ENCODE results near the gene SPACA5. TPM values are rescaled to one million over a fixed set of nuclear protein-coding genes. Genes with fewer than 3 reads are reported as not detected.
"Not testable (repeated sequence)": the region's sequence is repeated elsewhere in the genome, so short reads cannot be mapped to it uniquely, and the experiment has no call there.

Gene SPACA5
- polyA plus RNA-seq, 1 donor (not counting 4 experiments of a cell fraction or from before 2014, with no cell fraction given): not detected

DNA sequence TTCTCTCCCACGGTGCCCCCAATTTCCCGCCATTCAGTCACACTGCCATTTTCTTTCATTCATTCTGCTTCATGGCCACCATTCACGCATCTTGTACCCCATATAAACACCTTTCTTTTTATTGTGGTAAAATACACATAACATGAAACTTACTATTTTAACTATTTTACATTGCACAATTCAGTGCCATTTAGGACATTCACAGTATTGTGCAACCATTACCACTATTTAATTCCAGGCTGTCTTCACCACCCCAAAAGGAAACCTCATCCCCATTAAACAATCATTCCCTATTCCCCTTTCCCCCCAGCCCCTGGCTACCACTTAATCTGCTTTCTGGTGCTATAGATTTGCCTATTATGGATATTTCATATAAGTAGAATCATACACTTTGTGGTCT lies 15.9 kb downstream of the SPACA5 start:
- Histone ChIP-seq H3K4me3 (ENCODE audit: control insufficient read depth in 2 of 3, extremely low read depth in 1 of 3, insufficient read depth in 2 of 3, low read depth in 1 of 3, low read length in 3 of 3) (no peak overlapping the region), H3K4me2 (ENCODE audit: control insufficient read depth, extremely low read depth, insufficient read depth, low read depth, low read length) (no peak overlapping the region), H3K4me1 (ENCODE audit: control insufficient read depth, extremely low read depth, insufficient read depth, low read length) (peaks cover 2% of the 10 kb centered on the region), H3K79me2 (ENCODE audit: control insufficient read depth, insufficient read depth, low read length) (no peaks in the 10 kb centered on the region), H3K9me3 (ENCODE audit: control insufficient read depth, low read depth, low read length) (no peaks in the 10 kb centered on the region), H3K36me3 (ENCODE audit: control insufficient read depth in 2 of 2, extremely low read depth in 1 of 2, insufficient read depth in 2 of 2, low read length in 2 of 2) (no peaks in the 10 kb centered on the region), H3K9ac (ENCODE audit: control insufficient read depth, extremely low read depth, insufficient read depth, low read length) (no peak overlapping the region), H3K9me1 (ENCODE audit: control insufficient read depth, extremely low read depth, insufficient read depth, low read length) (no peaks in the 10 kb centered on the region), H3K27me3 (ENCODE audit: control insufficient read depth, extremely low read depth, insufficient read depth, low read length) (no peaks in the 10 kb centered on the region), H2AFZ (ENCODE audit: control insufficient read depth, low read length) (no peak overlapping the region), H3K27ac (ENCODE audit: control insufficient read depth, insufficient read depth, low read length) (no peak overlapping the region), H4K20me1 (ENCODE audit: control insufficient read depth, extremely low read depth, insufficient read depth, low read length) (no peaks in the 10 kb centered on the region)
- dilution Hi-C loops (cut with MboI; ENCODE audit: extremely low pct_ligation_motif_present, low sequenced_read_pairs): no loop called here
- DNase-seq (ENCODE audit: low read depth, low spot score): no peak
- FAIRE-seq: no peak
- TF ChIP-seq, protein P1, sequence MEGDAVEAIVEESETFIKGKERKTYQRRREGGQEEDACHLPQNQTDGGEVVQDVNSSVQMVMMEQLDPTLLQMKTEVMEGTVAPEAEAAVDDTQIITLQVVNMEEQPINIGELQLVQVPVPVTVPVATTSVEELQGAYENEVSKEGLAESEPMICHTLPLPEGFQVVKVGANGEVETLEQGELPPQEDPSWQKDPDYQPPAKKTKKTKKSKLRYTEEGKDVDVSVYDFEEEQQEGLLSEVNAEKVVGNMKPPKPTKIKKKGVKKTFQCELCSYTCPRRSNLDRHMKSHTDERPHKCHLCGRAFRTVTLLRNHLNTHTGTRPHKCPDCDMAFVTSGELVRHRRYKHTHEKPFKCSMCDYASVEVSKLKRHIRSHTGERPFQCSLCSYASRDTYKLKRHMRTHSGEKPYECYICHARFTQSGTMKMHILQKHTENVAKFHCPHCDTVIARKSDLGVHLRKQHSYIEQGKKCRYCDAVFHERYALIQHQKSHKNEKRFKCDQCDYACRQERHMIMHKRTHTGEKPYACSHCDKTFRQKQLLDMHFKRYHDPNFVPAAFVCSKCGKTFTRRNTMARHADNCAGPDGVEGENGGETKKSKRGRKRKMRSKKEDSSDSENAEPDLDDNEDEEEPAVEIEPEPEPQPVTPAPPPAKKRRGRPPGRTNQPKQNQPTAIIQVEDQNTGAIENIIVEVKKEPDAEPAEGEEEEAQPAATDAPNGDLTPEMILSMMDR (optimal IDR thresholded peaks at IDR 0.05 in 1 of 3, IDR thresholded peaks at IDR 0.05 in 1 of 3, conservative IDR thresholded peaks at IDR 0.05 in 1 of 3; ENCODE audit: extremely low read depth in 1 of 3, insufficient read depth in 2 of 3, low read length in 3 of 3): no peak
- TF ChIP-seq EZH2 (IDR thresholded peaks at IDR 0.05; ENCODE audit: low read length): no peak

DNA sequence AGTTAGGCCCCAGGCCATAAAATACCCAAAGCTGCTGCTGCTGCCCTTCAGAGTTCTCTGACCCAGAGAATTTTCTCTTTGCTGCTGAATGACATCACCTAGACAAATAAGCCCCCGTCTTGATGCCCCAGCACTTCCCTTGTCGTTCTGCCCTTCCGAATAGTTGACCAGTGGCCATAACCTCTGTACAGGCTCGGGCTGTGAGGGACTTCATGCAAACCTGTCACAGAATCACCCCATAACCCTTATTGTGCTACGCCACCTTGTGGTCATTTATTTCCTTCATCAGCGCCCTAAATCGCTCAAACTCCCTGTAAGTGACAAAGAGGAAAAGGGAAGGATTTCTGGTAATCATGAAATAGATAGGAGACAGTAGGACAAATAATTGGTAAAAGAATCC lies 18.8 kb downstream of the SPACA5 start:
- H3K27me3 ChIP-seq (ENCODE audit: control insufficient read depth, extremely low read depth, insufficient read depth, low read length): no peaks in the 10 kb centered on the region
- H3K9ac ChIP-seq (ENCODE audit: control insufficient read depth, extremely low read depth, insufficient read depth, low read length): no peak overlapping the region
- TF ChIP-seq EZH2 (IDR thresholded peaks at IDR 0.05; ENCODE audit: low read length): no peak
- TF ChIP-seq, protein P1 (optimal IDR thresholded peaks at IDR 0.05 in 1 of 3, IDR thresholded peaks at IDR 0.05 in 1 of 3, conservative IDR thresholded peaks at IDR 0.05 in 1 of 3; ENCODE audit: extremely low read depth in 1 of 3, insufficient read depth in 2 of 3, low read length in 3 of 3): peak; percentile 31 to 41 (median 41)
- H2AFZ ChIP-seq (ENCODE audit: control insufficient read depth, low read length): no peak overlapping the region
- H3K36me3 ChIP-seq (ENCODE audit: control insufficient read depth in 2 of 2, extremely low read depth in 1 of 2, insufficient read depth in 2 of 2, low read length in 2 of 2): no peaks in the 10 kb centered on the region
- no peaks in the 10 kb centered on the region for H3K79me2 ChIP-seq (ENCODE audit: control insufficient read depth, insufficient read depth, low read length)
- H3K27ac ChIP-seq (ENCODE audit: control insufficient read depth, insufficient read depth, low read length): no peak overlapping the region
- H4K20me1 ChIP-seq (ENCODE audit: control insufficient read depth, extremely low read depth, insufficient read depth, low read length): no peaks in the 10 kb centered on the region
- H3K9me1 ChIP-seq (ENCODE audit: control insufficient read depth, extremely low read depth, insufficient read depth, low read length): no peaks in the 10 kb centered on the region
- FAIRE-seq: no peak
- no peak overlapping the region for H3K4me2 ChIP-seq (ENCODE audit: control insufficient read depth, extremely low read depth, insufficient read depth, low read depth, low read length)
- H3K4me3 ChIP-seq (ENCODE audit: control insufficient read depth in 2 of 3, extremely low read depth in 1 of 3, insufficient read depth in 2 of 3, low read depth in 1 of 3, low read length in 3 of 3): no peak overlapping the region
- dilution Hi-C loops (cut with MboI; ENCODE audit: extremely low pct_ligation_motif_present, low sequenced_read_pairs): no loop called here
- H3K4me1 ChIP-seq (ENCODE audit: control insufficient read depth, extremely low read depth, insufficient read depth, low read length): peaks cover 2% of the 10 kb centered on the region
- H3K9me3 ChIP-seq (ENCODE audit: control insufficient read depth, low read depth, low read length): no peaks in the 10 kb centered on the region
- no peak for DNase-seq (ENCODE audit: low read depth, low spot score)

DNA sequence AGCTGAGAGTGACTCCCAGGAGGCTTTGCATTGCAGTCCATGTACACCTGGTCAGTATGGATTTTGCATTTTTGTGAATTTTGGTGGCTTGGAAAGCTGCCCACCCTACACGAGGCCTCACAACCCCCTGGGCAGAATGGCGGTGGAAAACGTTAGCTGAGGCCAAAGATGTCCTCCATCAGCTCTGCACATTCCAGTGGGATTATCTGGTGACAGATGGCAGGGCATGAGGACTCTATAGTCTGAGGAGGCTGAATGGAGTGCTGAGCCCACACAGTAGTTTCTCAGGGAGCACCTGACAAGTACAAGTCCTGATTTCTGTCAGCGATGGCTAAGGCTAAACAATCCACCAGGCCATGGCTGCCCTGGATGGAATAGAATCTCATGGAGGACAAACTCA lies 20.8 kb downstream of the SPACA5 start:
- H3K9me1 ChIP-seq (ENCODE audit: control insufficient read depth, extremely low read depth, insufficient read depth, low read length); H3K4me3 ChIP-seq (ENCODE audit: control insufficient read depth in 2 of 3, extremely low read depth in 1 of 3, insufficient read depth in 2 of 3, low read depth in 1 of 3, low read length in 3 of 3); H3K27ac ChIP-seq (ENCODE audit: control insufficient read depth, insufficient read depth, low read length); H3K4me1 ChIP-seq (ENCODE audit: control insufficient read depth, extremely low read depth, insufficient read depth, low read length); DNase-seq (ENCODE audit: low read depth, low spot score); H3K36me3 ChIP-seq (ENCODE audit: control insufficient read depth in 2 of 2, extremely low read depth in 1 of 2, insufficient read depth in 2 of 2, low read length in 2 of 2); dilution Hi-C loops (cut with MboI; ENCODE audit: extremely low pct_ligation_motif_present, low sequenced_read_pairs); H3K4me2 ChIP-seq (ENCODE audit: control insufficient read depth, extremely low read depth, insufficient read depth, low read depth, low read length); FAIRE-seq; H3K9me3 ChIP-seq (ENCODE audit: control insufficient read depth, low read depth, low read length); H3K9ac ChIP-seq (ENCODE audit: control insufficient read depth, extremely low read depth, insufficient read depth, low read length); H2AFZ ChIP-seq (ENCODE audit: control insufficient read depth, low read length); H4K20me1 ChIP-seq (ENCODE audit: control insufficient read depth, extremely low read depth, insufficient read depth, low read length); H3K79me2 ChIP-seq (ENCODE audit: control insufficient read depth, insufficient read depth, low read length); H3K27me3 ChIP-seq (ENCODE audit: control insufficient read depth, extremely low read depth, insufficient read depth, low read length): not testable (repeated sequence)

All from keratinocyte (primary cell).